GF-D8 (cell line): ENCODE data around the gene SPATA31E1.

Source experiments
- DNase-seq: peaks from one replicate; lab custom pipeline; 2025; lab: John Stamatoyannopoulos, UW

The SPATA31E1 gene

GRCh38 chr9:87863882-87864465, 18.7 kb upstream of the SPATA31E1 start:
- DNase-seq = no peak

- DNase-seq = no peak
Measured at GRCh38 chr9:87864915-87865314, 17.8 kb upstream of the SPATA31E1 start.

DNA sequence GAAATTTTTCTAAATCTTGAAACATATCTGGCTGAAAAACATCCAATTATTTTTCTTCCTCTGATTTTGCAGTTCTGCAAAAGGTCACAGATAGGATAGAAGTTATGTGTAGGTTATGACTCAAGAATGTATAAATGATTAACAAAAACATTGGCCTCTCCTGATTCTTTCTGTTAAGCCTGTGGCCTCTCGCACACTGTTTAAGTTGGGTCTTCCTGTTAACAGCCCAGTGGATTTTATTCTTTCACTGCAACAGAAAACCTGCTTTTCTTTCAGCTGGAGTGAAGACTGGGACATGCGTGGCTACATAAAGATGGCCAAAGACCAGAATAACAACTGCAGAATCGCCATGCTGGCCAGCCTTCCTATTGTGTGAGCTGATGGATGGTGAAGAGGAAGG, 17.1 kb upstream of the SPATA31E1 start:
- no peak for DNase-seq

- DNase-seq = no peak
Measured at GRCh38 chr9:87867391-87867790, 15.3 kb upstream of the SPATA31E1 start.

GRCh38 chr9:87868175-87868574, 14.5 kb upstream of the SPATA31E1 start:
- no peak for DNase-seq

DNA sequence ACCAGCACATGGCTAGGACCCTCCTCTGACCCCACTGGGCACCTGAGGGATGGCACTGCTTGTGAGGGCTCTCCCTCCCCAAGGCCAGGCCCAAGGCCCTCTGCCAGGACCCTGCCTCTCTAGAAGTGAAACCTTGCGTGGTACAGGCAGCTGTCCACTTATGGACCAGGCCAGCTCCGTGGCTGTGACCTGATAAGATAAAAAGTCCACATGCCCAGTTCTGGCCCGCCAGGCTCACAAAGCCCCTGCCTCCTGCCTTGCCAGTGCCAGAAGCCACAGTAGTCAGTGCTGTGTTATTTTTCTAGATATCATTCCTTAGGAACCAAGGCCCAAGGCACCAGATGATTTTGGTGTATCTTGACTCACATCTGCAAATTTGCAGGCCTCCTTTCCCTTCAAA, 14.0 kb upstream of the SPATA31E1 start:
- no peak for DNase-seq

DNA sequence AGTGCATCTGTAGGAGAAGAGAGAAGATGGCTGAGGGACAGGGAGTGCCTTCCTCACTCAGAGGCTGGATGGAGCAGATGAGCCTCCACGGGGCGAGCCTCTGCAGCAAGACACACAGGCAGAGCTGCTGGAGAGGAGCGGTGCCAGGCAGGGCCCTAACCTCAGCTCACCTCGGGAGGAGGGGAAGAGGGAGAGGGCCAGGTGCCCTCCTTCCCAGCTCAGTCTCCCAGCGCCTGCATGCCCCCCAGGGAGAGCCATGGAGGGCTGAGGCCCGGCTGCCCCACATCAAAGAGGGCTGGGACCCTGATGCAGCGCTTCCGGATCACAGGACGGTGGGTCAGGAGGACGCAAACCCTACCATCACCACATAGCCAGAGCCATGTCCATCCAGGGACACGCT, 13.6 kb upstream of the SPATA31E1 start:
- DNase-seq = no peak

GRCh38 chr9:87871425-87872078, 11.1 kb upstream of the SPATA31E1 start:
- DNase-seq = no peak

DNA sequence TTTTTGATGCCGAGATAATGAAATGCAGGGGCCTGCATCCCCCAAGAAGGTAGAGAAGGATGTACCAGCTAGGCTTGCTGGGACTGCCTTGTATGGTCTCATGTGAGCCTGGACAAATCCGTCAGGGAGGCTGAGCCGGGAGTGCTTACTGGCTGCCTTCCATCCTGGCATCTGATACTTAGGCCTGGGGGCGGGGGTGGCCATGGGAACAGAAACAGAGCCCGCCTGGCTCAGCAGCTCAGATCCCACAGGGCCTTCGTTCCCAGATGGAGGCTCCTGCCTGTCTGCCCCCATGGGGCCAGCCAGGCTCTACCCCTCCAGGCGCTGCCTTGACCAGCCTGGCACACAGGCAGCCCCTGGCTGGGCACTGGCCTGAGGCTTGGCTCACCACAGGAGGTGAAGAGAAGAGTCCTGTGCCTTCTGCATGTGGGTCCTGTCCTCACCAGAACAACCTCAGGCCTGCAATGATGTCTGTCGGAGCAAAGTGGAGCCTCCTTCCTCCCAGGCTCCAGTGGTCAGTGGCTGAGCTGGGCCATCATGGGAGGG, 10.5 kb upstream of the SPATA31E1 start:
- DNase-seq = no peak

DNA sequence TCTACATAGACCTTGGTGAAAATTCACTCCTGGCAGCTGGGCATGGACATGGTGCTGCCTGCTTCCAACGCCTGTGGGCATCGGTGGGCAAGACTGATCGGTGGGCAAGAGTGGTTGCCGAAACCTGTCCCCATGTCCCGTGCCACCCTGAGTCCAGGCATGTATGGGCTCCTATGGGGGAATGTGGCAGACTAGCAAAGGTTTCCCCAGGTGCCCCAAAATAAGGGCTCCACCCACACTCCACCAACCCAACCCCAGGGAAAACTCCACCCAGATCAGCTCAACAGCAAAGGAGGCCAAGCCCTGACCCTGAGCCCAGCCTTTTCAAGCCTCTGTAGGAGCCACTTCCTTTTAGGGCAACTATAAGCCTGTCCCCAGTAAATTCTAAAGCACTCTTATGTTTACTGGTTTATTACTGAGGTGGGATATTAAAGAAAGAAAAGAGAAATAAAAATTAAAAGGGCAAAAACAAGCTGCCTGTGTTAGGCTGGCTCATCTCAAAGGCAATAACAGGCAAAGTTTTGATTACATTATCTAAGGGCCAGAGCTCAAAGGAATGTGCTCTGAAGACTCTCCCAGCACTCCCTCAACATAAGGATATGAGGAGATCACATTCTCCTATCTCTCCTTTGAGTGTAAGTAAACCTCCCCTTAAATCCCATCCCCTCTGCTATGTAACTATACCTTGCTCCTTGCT, 8.9 kb upstream of the SPATA31E1 start:
- DNase-seq = no peak

DNA sequence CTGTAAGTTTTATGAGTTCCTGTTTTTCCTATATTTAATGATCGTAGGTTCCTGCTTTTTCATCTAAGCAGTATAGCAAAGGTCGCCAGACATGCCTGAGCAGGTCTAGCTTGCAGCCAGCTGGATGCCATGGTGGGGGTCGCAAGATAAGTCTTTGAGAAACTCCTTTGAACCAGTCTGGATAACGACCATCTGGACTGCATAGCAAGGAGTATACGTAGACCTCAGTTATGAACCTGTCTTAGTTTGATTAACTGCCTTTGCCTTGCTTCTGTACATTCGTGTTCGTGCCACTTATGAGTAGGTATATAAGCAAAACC, 8.4 kb upstream of the SPATA31E1 start:
- DNase-seq = no peak

DNA sequence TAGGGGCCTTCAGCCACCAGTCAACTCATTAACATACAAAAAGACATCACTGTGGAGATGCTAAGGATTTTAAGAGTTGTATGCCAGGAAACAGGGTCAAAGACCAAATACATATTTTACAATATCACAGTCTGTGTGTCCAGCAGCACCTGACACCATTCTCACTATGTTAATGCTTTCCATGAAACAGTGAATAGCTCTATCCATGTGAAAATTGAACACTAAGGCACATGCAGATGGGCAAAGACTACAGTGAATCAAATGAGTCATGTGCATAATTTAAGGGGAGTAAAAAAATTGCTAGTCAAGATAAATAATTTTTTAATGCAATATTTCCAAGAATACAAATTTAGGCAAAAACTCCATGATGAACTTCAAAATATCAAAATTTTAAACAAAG, 7.6 kb upstream of the SPATA31E1 start:
- no peak for DNase-seq

GRCh38 chr9:87875831-87876545, 6.7 kb upstream of the SPATA31E1 start:
- no peak for DNase-seq

- no peak for DNase-seq
Measured at GRCh38 chr9:87876708-87877107, 6.0 kb upstream of the SPATA31E1 start.

DNA sequence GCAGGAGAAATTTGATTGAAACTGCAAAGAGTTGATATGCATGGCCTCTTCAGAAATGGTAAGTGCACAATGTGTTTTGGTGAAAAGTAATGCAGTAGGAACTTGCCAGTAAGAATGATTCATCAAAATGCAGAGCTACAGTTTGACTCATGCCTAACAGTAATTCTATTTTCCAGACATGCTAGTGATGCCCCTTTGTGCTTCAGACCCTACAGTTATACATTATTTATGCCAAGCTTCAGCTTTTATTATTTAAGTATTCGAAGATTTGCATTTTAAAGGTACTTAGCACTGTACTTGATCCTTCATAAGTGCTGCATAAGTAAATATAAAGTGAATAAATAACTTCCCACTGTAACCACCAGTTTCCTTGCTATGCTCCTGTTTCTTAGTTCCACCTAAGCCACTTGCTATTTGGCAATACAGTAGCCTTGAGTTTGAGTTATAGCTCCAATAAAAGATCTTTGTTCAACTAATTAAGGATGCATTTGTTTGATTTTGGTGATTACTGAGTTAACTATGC, 3.6 kb upstream of the SPATA31E1 start:
- no peak for DNase-seq

- no peak for DNase-seq
Measured at GRCh38 chr9:87880116-87880515, 2.6 kb upstream of the SPATA31E1 start.

DNA sequence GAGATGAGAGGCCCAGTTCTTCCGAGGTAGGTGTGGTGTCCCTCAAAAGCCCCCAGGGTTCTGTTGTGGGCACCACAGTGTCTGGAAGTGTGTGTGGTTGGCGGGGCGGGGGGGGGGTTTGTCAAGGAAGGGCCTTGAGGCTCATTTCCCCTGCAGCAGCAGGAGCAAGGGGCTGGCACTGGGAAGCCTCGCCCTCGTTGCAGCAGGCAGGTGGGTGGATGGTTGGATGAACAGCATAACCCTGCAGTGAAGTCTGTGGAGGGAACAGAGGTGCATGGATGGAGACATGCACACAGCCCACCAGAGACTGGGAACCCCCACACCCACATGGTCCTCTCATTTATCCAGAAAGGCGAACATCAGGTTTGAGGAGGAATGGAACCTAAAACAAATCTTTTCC, 2.0 kb upstream of the SPATA31E1 start:
- DNase-seq = no peak

- DNase-seq = no peak
Measured at GRCh38 chr9:87883274-87883673, 597 bp downstream of the SPATA31E1 start.

GRCh38 chr9:87883990-87884389, 1.3 kb downstream of the SPATA31E1 start:
- DNase-seq = no peak

DNA sequence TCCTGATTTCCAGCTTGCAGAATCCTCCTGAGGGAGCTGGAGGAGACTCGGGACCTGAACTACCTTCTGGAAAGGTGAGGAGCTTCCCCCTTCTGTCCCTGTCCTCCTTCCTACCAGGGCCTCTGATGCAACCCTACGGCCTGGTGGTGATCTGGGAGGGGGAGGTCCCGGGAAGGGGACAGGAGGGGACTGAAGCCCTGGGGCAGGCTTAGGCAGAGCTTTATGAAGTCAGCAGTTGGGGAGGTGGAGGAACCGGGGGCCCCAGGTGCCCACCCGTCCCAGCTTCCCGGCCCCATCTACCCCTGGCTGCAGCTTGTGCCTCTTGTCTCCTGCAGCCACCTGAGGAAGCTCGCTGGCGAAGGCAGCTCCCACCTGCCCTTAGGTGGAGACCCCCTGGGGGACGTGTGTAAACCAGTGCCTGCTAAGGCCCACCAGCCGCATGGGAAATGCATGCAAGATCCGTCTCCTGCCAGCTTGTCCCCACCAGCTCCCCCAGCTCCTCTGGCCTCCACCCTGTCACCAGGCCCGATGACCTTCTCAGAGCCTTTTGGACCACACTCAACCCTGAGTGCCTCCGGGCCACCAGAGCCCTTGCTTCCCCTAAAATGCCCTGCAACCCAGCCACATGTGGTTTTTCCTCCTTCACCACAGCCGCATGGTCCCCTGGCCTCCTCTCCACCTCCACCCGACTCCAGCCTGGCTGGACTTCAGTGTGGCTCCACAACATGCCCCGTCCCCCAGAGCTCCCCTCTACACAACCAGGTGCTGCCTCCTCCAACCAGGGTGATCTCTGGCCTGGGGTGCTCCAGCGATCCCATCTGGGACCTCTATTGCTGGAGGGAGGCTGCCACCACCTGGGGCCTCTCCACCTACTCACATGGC, 2.1 kb downstream of the SPATA31E1 start:
- DNase-seq = no peak

DNA sequence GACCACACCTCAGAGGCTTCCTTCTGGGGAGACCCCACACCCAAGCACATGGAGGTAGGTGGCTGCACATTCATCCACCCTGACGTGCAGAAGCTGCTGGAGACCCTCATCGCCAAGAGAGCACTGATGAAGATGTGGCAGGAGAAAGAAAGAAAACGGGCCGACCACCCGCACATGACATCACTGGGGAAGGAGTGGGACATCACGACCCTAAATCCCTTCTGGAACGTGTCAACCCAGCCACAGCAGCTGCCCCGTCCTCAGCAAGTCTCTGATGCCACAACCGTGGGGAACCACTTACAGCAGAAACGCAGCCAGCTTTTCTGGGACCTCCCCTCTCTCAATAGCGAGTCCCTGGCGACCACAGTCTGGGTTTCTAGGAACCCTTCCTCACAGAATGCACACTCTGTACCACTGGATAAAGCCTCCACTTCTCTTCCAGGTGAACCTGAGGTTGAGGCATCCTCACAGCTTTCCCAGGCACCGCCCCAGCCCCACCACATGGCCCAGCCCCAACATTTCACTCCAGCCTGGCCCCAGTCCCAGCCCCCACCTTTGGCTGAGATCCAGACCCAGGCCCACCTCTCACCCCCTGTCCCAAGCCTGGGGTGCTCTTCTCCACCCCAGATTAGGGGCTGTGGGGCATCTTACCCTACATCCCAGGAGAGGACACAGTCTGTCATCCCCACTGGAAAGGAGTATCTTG, 3.0 kb downstream of the SPATA31E1 start:
- no peak for DNase-seq
